ENCODE measurements around the gene PAX4. TPM values are rescaled to one million over a fixed set of nuclear protein-coding genes. Genes with fewer than 3 reads are reported as not detected.
"Not testable (repeated sequence)": the region's sequence is repeated elsewhere in the genome, so short reads cannot be mapped to it uniquely, and the experiment has no call there.

Gene PAX4
- polyA plus RNA-seq, 1 of the 3 experiments (the other 2 are of a cell fraction) = not detected

DNA sequence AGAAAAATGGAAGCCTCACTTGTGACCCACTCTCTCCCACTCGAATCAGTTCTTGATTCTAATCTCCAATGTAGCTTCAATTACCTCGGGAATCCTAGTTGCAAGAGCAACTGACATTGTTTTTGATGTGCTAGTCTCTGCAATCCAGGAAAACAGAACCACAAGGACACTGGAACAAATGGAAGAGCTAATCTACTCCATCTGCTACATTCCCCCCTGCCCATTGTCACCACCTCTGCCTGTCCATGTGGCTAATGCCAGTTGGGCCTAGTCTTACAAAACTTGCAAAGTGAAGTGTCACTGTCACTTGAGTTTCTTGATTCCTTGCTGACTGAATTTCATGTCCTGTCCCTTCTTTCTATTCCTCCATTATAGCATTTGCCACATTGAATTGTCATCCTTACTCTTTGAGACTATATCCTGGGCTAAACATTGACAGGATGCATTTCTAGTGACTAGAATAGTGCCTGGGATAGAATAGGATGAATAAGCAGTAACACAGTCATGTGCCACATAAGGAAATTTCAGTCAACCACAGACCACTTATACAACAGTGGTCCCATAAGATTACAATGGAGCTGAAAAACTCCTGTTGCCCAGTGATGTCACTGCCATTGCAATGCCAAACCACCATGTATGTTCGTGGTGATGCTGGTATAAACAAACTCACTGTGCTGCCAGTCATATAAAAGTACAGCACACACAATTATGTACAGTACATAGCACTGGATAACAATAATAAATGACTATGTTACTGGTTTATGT lies 46.0 kb downstream of the PAX4 start:
- TF ChIP-seq CTCF (IDR thresholded peaks at IDR 0.05) (no peak), FOSL2 (IDR thresholded peaks at IDR 0.05; ENCODE audit: borderline replicate concordance, low read depth) (no peak), SIN3A (IDR thresholded peaks at IDR 0.05; ENCODE audit: borderline replicate concordance, low read depth, low read length) (no peak), NFIC (IDR thresholded peaks at IDR 0.05; ENCODE audit: borderline replicate concordance) (no peak), TEAD4 (IDR thresholded peaks at IDR 0.05; ENCODE audit: borderline replicate concordance, insufficient read depth) (no peak), MXI1 (IDR thresholded peaks at IDR 0.05; ENCODE audit: low read depth, low read length) (no peak), NRF1 (IDR thresholded peaks at IDR 0.05; ENCODE audit: low read depth, low read length) (no peak), ELF1 (IDR thresholded peaks at IDR 0.05) (no peak), RAD21 (IDR thresholded peaks at IDR 0.05; ENCODE audit: low read length) (no peak), PBX3 (IDR thresholded peaks at IDR 0.05) (no peak)
- TF ChIP-seq, protein P1, sequence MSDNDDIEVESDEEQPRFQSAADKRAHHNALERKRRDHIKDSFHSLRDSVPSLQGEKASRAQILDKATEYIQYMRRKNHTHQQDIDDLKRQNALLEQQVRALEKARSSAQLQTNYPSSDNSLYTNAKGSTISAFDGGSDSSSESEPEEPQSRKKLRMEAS (IDR thresholded peaks at IDR 0.05; ENCODE audit: low read depth) = no peak
- TF ChIP-seq, protein P2, sequence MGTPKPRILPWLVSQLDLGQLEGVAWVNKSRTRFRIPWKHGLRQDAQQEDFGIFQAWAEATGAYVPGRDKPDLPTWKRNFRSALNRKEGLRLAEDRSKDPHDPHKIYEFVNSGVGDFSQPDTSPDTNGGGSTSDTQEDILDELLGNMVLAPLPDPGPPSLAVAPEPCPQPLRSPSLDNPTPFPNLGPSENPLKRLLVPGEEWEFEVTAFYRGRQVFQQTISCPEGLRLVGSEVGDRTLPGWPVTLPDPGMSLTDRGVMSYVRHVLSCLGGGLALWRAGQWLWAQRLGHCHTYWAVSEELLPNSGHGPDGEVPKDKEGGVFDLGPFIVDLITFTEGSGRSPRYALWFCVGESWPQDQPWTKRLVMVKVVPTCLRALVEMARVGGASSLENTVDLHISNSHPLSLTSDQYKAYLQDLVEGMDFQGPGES (IDR thresholded peaks at IDR 0.05; ENCODE audit: low read depth, low read length) = no peak
- DNase-seq = no peak
- Histone ChIP-seq H3K9me2 (no peaks in the 10 kb centered on the region), H3K4me2 (no peak overlapping the region), H3K36me3 (replicated peaks in 1 of 2; ENCODE audit: control insufficient read depth in 1 of 2, insufficient read depth in 2 of 2, low read length in 1 of 2) (no peaks in the 10 kb centered on the region), H3K4me3 (ENCODE audit: low read depth in 2 of 2, low read length in 1 of 2) (no peak overlapping the region), H3K79me2 (ENCODE audit: insufficient read depth) (no peaks in the 10 kb centered on the region), H4K20me1 (ENCODE audit: insufficient read depth) (no peaks in the 10 kb centered on the region), H3K9me3 (no peaks in the 10 kb centered on the region), H3K27ac (ENCODE audit: low read depth in 2 of 2, low read length in 1 of 2) (no peak overlapping the region), H2AFZ (ENCODE audit: low read depth) (no peak overlapping the region), H3K9ac (no peak overlapping the region), H3K27me3 (ENCODE audit: insufficient read depth) (no peaks in the 10 kb centered on the region), H3F3A (replicated peaks; ENCODE audit: insufficient read depth) (no peaks in the 10 kb centered on the region), H3K4me1 (ENCODE audit: control insufficient read depth in 1 of 2, insufficient read depth in 2 of 2, low read depth in 1 of 2, low read length in 1 of 2) (no peaks in the 10 kb centered on the region)
- ChIA-PET POLR2A (no interaction called here), CTCF (interaction anchor here (1.2 to 1.7 kb wide), 3 partner anchors 13 to 637 kb away, joined by 4 to 6 read pairs (median 5); partner anchors contain the start of genes ARF5 and GCC1)
- WGBS (ENCODE audit: low lambda C conversion rate) = 38% methylated on average over 3 of the region's 3 CpGs

DNA sequence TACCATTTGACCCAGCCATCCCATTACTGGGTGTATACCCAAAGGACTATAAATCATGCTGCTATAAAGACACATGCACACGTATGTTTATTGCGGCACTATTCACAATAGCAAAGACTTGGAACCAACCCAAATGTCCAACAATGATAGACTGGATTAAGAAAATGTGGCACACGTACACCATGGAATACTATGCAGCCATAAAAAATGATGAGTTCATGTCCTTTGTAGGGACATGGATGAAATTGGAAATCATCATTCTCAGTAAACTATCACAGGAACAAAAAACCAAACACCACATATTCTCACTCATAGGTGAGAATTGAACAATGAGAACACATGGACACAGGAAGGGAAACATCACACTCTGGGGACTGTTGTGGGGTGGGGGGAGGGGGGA lies 49.9 kb downstream of the PAX4 start:
- H4K20me1 ChIP-seq (ENCODE audit: insufficient read depth); H3K9me2 ChIP-seq; H3K9ac ChIP-seq; H3K9me3 ChIP-seq; H3F3A ChIP-seq (replicated peaks; ENCODE audit: insufficient read depth); H3K27me3 ChIP-seq (ENCODE audit: insufficient read depth); H2AFZ ChIP-seq (ENCODE audit: low read depth); H3K36me3 ChIP-seq (replicated peaks in 1 of 2; ENCODE audit: control insufficient read depth in 1 of 2, insufficient read depth in 2 of 2, low read length in 1 of 2); H3K4me3 ChIP-seq (ENCODE audit: low read depth in 2 of 2, low read length in 1 of 2); H3K4me1 ChIP-seq (ENCODE audit: control insufficient read depth in 1 of 2, insufficient read depth in 2 of 2, low read depth in 1 of 2, low read length in 1 of 2); CTCF ChIA-PET; POLR2A ChIA-PET; H3K27ac ChIP-seq (ENCODE audit: low read depth in 2 of 2, low read length in 1 of 2); H3K79me2 ChIP-seq (ENCODE audit: insufficient read depth); DNase-seq; H3K4me2 ChIP-seq: not testable (repeated sequence)
- WGBS (ENCODE audit: low lambda C conversion rate) = no CpG with 5 or more reads among the region's 3 CpGs
